GM19467 (cell line): ENCODE results near the gene GSG1L.

Experiments used
- ATAC-seq: cut with Tn5 transposase; IDR thresholded peaks from one replicate; pipeline ENCODE4 v1.9.1; 2021; ENCODE audit warnings: mild to moderate bottlenecking, moderate library complexity; ENCODE audit not compliant: unreplicated experiment

The GSG1L gene

DNA sequence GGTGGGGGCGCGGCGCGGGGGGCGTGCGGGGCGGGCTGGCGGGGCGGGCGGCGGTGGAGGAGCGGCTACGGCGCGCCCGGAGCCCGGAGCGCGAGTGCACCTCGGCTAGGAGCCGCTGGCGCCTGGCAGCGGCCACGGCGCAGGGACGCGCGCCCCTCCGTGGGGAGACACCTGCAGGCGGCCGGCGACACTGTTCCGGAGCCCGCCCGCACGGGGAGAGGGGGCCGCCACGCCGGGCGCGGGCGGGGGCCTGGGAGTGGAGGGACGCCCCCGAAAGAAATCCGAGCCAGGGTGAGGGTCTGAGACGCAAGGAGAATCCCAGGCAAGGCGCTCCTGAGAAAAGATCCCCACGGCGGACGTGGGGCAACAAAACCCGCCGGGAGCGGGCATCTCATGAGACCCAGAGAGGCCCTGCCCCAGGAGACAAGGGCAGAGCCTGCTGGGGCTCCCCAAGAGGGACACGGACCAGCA is at the start of gene GSG1L:
Gene GSG1L, minus strand, starts transcription at position 124 of the 471 bp plus-strand sequence. CDS start 290 bp downstream, outside the sequence.
- no peak for ATAC-seq

DNA sequence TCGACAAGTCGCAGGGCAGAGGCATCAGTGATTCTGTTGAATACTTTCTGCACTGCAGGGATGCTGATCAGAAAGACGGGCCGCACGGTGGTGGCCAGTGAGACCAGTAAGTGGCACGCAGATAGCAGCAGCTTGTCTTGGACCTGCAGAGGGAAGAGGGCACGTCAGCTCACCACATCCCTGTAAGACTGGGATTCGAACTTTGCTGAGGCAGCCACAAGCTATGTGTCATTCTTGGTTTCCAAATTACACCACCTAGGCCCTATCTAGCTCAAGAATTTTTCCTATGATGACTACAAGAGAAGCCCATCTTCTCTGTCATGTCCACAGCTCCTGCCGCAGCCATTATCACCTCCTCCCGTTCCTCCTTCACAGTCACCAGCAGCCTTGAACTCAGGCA is 49.4 kb upstream of the GSG1L start:
- no peak for ATAC-seq

DNA sequence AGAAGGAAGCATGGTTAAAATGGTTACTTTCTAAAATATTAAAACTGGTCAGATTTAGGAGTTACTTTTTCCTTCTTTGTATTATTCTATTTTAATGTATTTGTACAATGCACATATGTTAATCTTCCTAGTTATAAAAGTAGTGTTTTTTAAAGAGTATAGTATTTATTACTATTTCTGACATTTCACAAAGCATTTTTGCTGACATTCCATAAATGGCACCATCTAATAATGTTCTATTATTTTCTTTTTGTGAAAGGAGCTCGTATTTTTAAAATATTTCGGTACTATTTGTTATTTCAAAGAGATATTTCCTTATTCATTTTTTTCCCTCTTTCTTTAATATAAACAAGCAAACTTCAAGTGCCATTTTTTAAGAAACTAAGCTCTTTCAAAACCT is 47.5 kb upstream of the GSG1L start:
- no peak for ATAC-seq

DNA sequence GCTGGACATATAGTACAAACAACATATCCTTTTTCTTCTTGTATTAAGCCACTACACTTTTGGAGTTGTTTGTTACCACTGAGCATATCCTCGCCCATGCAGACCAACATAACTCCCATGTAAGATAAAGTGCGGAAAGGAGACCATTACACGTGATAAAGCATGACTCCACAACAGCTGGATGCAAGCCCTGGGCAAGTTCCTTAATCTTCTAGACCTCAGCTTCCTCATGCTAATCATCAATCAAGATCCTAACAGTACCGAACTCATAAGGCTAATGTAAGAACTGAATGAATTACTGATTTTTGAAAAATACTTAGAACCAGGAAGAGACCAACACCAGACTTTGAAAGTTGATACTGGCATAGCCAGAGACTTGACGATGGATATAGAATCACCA is 47.0 kb upstream of the GSG1L start:
- ATAC-seq: no peak

DNA sequence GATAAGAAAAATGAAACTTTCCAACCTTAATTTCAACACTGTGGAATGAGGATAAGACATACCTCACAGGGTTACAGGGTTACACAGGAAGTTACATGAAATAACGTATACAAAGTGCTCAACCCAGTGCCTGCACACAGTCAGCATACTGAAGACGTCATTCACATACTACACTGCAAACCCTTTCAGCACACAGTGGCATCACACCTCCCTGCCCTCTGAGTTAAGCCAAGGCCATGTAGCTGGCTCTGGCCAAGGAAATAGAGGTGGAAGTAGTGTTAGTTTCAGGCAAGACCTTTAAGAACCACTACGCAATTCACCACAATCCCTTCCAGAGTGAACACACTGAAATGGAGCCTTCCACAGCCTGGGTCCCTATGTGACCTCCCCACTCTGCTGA is 46.6 kb upstream of the GSG1L start:
- ATAC-seq: no peak

DNA sequence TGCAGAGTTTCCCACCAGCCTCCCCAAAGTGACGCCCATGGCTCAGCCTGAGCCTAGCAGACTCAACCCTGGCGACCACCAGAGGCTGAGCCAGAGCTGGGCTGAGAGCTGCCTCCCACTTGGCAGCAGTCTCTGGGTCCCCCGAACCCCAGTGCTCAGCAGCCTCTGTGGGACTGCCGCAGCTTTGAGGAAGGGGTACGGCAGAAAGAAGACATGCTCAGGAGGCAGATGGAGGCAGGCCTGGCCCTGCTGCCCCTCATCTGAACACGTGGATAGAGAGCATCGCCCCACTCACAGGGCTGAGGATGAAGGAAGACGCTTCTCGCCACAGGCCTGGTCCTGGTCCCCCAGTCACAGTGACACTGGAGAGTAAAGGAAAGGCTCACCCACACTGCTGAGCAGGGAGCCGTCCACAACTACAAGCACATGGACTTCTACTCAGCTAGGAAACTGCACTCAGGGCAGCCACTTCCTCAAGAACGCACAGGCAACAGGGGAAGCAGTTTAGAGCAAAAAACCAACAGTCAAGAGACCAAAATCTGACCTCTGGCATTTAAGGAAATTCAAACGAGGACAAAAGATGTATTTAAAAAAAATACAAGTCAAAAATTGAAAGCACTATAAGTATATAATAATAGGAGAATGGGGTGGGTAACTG is 45.2 kb upstream of the GSG1L start:
- no peak for ATAC-seq

DNA sequence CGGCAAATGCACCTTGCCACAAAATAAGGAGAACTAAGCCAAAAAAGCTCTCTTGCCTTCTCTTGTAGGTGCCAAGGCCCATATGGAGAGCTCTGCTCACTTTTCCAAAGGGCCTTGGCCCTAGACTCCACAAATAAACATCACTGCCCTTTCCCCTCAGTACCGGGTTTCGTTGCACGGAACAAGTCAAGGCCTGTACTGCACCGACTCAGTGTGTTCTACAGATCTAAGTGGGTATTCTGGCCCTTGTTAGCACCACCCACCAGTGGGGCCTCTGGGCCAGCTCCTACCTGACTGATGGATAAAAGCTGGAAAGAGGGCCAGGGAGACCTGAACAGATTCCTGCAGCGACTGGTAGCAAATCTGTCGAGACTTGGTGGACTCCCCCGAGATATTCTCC is 43.7 kb upstream of the GSG1L start:
- ATAC-seq: no peak

DNA sequence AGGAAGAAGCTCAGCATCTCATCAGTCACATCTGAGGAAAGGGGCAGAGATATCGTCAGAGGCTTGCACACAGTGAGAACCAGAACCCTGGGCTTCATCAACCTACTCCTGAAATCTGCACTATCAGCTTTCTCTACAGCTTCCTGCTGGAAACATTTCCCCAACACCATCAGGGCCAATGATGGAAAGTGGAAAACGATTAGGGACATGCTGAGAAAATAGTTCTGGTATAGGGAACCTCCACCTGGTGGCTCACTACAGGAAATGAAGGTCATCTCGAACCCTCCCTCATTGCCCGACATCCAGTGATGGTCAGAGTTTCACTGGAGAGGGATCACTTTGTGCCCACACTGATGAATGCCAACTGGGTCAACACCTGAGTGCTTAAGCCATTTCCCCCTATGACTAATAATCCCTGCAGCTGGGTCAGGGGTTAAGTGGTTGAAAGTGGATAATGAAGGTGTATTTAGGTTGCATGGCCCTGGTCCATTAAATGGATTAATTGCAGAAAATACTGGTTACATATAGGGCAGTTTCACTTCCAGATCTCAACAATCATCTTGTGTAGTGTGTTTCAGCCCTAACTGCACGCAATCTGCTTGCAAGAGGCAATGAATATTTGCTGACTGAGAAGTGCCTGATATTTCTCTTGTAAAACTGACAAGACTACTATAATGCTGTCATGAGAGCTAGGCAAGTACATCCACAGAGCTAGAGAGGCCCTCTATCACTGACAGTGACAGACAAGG is 43.1 kb upstream of the GSG1L start:
- no peak for ATAC-seq

DNA sequence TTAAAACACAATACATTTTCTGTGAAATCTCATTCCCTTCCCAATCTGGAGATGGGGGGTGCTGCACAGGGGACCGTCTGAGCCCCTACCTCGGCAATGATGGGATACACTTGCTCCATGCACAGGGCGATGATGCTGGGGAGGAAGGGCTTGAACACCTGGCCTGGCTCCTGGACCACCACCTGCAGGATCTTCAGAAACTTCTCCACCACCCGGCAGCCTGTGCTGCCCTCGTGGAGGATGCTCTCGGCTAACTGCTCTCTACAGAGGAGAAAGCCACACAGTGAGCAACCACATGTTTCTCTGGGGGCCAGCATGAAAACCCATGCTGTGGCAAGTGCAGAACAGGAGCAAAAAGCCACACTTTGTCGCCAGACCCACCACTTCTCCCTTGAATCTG is 42.4 kb upstream of the GSG1L start:
- ATAC-seq: no peak

DNA sequence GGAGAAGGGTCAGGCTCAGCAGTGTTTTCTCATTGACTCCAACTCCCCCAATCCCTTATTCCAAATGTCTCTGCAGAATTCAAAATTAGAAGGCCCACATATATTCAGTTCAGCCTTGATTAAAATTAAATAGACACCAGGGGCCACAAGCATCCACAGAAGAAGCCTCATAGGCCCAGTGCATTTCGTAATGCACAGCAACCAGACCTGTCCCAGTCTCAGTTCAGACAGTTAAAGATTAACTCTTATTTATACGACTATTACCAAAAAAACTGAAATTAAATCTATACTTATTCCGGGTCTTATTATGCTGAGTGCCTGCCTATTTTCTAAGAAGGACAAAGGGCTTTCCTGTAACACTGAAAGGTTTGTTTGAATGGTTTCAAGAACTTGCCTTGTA is 41.8 kb upstream of the GSG1L start:
- no peak for ATAC-seq

DNA sequence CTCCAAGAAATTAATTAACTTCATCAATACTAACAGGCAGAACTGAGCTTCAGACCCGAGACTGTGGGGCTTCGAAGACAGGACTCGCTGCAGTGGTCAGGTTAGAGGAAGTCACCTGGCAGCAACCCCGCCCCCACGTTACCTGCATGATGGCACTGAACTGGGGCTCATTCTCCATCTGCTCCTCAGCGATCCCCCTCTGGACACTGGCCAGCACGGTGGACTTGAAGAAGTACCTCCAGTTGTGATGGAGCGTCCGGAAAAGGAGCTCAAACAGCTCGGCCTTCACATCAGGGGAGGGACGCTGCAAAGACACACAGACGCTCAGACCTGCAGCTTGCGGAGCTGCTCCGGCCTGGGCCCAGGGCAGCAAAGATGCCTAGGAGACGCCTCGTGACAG is 40.9 kb upstream of the GSG1L start:
- no peak for ATAC-seq

DNA sequence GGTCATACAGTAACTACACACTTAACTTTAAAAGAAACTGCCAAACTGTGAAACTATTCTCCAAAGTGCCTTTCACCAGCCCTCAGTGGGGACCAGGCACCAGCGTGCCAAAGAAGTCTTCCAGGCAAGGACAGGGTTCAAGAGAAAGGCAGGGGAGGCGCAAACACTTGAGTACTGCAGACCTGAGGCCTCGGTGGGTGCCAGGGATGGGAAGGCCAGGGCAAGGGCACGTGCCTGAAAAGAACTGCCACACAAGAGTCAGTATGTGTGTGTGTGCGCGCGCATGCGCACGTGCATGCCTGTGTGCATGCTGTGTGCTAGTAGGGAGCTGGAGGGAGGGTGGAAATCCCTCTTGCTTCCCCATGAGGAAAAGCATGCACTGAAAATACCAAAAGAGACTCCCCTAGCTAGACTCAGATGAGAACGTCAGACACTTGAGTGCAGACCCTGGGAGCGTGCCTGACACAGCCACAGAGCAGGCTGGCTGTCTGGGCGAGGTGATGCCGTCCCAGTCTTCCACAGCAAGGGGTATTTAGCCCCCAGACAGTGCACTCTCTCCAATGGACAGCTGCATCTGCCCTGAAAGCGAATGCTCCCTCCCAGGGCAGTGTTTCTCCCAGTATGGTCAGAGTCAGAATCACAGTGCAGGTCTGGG is 40.1 kb upstream of the GSG1L start:
- ATAC-seq: no peak

DNA sequence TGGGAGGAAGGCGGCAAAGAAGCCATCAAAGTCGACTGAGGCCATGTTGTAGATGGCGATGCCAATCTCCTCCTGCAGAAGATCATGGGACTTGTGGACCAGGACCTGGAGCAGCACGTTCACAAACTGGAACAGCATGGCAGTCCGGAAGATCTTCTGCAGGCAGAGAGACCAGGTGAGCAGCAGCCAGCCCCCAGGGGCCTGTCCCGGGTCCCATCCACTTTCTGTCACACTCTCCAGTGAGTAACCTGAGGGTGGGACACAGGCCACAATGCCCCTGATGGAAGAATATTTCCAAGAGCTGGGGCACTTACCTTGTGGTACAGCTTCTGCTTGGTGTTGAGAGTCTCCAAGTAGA is 38.0 kb upstream of the GSG1L start:
- ATAC-seq: no peak

DNA sequence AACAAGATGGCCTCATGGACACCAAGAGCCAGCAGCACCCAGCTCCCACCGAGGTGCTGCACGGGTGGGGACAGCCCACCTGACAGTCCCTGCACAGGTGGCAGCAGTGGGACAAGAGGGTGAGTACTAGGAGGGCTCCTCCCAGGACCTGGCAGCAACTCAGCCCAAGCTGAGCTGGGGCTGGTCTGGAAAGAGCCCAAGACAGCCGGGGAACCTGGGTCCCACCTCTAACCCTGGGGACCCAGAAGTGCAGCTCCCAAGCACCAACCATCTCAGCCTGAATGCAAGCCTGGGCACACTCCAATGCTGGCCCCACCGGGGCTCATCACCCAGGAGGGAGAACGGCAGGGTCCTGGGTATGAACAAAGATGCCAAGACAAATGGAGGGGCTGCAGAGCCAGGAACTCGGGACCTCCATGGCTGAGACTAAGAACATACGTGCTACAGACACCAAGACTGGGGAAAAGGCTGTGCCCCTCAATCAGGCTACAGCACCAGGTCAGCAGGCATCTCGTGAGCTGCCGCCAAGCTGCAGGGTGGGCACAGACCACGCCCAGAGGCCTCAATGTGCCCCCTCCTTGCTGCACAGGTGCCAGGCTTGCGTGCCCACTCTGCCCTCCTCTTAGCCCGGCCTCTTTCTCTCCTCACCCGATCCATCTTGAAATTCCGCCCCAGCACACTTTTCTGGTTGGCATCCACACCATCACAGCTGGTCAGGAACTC is 37.5 kb upstream of the GSG1L start:
- no peak for ATAC-seq

DNA sequence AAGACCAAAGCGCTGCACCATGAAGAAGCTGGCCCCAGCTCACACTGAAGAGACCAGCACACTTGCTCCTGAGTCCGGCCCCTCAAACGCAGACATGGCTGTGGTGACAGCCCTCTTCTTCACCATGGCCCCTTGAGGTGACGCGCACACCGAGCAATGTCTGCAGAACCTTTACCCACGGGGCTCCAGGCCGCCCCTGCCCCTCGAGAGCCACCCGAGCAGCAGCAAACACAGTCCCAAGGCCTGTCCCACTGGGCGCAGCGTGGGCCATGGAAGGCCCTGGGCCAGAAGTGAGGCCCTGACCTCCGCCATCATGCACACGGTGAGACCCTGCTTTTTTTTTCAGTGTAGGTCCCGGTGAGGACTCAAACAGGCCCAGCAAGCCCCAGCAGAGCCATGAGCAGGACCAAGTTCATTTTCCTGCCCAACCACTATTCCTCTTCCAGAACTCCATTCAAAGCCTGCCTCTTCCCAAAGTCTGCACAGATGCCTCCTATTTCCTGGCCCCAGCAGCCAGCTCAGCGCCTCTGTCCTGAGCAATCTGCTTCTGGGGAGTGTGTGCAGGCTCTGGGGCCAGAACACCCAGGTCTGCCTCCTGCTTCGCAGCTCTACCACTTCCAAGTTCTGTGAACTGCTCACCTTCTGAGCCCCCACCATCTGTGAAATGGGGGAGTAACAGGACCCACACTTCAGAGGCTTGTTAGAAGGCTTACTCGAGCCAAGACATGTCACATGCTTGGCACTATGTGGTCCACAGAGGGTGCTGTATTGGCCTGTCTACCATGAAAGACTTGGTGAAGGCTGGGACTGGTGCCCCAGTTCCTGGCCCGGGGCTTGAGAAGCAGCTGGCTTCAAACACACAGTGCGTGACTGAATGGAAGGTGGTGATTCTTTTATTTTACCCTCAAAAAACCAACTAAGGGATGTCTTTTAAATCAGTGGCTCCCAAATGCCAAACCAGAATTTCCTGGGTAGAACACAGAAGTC is 35.7 kb upstream of the GSG1L start:
- no peak for ATAC-seq

DNA sequence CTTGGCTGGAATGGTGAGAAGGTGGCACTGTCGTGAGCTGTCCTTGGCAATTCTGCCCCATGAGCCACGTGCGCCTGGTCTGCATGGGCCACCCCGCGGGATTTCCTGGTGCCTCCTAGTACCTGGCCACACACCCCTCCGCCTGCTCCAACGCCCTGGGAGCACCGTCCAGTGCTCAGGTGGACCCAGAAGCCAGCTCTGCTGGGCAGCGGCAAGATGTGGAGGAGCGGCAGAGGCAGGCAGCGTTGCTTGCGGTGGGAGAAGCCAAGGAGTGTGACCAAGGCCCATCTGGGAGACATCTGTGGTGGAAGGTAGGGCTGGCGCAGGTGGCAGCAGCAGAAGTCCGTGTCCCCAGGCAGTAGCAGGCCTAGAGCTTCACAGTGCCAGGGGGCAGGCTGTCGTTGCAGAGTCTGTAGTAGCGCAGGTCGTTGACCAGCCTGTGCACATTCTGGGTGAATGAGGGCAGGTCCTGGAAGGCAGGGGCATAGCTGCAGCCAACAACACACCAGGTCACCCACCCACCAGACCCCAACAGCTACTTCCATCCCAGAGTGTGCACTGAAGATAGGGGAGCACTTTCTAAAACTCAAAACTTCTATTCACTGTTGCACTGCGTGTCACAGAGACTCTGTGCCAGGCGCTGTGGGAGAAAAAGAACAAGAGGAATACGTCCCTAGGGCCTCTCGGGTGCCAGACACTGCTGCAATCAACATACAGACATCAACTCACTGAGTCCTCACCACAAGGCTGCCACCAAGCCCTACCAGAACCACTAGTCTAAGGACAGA is 34.9 kb upstream of the GSG1L start:
- no peak for ATAC-seq

DNA sequence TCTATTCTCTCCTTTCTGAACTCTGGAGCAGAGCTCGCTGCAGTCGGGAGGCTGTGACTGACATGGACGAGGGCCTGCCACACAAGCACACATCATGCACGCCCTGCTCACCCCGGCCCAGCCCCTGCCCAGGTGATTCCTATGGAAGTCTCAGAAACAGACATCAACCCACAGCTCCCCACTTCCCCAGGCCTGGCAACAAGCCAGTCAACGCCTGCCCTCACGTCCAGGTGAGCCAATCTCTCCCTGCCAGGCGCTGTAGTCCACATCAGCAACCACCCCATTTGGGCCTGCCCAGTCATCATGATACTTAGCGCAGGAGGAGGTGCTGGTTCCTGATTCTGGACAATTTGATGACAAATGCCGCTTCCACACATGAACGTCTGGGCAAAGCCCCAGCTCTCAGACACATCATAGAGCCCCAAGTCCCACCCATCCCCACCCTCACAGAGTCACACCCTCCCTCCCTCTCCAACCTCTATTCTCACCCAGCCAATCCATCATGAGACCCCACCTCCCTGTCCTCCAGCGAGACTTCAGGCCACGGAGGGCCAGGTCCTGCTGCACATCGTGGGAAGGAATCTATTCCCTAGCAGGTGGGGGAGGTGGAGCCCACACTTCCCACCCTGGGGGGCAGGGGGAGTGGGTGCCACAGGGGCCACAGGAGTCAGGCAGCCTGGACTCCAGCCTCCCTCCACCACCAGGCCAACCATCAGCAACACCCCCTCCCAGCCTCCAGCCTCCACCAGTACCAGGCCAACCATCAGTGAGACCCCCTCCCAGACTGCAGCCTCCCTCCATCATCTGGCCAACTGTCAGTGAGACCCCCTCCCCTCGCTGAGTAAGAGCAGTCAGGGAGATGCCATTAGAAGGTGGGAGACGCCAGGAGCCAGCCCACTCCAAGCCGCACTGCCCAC is 33.7 kb upstream of the GSG1L start:
- ATAC-seq: no peak

DNA sequence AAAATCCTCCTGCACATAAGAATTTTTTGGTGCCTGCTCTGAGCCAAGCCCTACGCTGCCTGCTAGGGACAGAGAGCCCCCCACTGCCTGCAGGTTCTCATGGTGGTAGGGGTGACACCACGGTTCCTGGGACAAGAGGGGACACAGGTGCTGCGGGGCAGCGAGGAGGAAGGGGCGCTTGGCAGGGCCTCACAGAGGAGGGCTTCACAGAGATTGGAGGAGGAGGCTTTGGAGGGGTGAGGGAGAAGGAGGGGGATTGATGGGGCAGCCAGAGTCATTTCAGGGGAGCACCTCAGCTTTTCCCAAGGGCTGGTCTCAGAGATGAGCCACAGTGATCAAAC is 29.8 kb upstream of the GSG1L start:
- no peak for ATAC-seq
